ENCODE results near the gene ZBTB20.

DNA sequence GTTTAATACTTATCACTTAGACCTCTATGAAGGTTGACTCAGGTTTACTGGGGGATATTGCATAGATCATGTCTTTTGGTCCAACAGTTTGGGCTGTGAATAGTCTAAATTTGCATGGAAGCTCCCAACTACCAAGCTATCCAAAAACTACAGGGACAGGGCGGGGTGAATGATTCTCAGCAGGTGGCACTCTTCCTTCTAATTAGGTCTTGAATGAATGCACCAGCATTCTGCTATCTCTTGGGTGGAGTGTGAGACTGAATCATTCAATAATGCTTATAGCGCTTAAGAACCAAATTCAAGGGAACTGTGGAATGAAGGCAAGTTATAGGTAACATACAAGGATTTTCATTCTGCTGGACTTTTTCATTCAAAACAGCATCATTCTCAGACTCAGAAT is 507.0 kb downstream of the ZBTB20 start:
- TF ChIP-seq, protein P1, sequence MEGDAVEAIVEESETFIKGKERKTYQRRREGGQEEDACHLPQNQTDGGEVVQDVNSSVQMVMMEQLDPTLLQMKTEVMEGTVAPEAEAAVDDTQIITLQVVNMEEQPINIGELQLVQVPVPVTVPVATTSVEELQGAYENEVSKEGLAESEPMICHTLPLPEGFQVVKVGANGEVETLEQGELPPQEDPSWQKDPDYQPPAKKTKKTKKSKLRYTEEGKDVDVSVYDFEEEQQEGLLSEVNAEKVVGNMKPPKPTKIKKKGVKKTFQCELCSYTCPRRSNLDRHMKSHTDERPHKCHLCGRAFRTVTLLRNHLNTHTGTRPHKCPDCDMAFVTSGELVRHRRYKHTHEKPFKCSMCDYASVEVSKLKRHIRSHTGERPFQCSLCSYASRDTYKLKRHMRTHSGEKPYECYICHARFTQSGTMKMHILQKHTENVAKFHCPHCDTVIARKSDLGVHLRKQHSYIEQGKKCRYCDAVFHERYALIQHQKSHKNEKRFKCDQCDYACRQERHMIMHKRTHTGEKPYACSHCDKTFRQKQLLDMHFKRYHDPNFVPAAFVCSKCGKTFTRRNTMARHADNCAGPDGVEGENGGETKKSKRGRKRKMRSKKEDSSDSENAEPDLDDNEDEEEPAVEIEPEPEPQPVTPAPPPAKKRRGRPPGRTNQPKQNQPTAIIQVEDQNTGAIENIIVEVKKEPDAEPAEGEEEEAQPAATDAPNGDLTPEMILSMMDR (IDR thresholded peaks at IDR 0.05 in 8 of 11, conservative IDR thresholded peaks at IDR 0.05 in 3 of 11): no peak
- TF ChIP-seq POLR2A (IDR thresholded peaks at IDR 0.05): no peak

Data from spleen (tissue), 7 donors.